PC-3 (cell line): ENCODE measurements around the gene PGA5. TPM values are rescaled to one million over a fixed set of nuclear protein-coding genes. Genes with fewer than 3 reads are reported as not detected.
A peak's percentile ranks its signal among the peaks of the same experiment; 100 is the strongest.
"Not testable (repeated sequence)": the region's sequence is repeated elsewhere in the genome, so short reads cannot be mapped to it uniquely, and the experiment has no call there.

ENCODE experiments used
- ATAC-seq: fragments of 200-7000 bp; cut with Tn5 transposase; 2 replicates; pipeline ENCODE4 v1.9.1; 2020; ENCODE audit warnings: mild to moderate bottlenecking, moderate library complexity
- BruUV-seq: library from RNA; stranded (reverse); fragments of 400-500 nt; replicated peaks from 2 replicates; lab custom pipeline; 2021; lab: Mats Ljungman, UMichigan
- CTCF ChIA-PET: fragments of 300-600 bp; sonication (Branson Sonifier 250); formaldehyde crosslinking; loops from one replicate; lab custom pipeline; 2022; ENCODE audit warnings: antibody characterized with exemption; lab: Charles Lee
- POLR2A ChIA-PET: fragments of 300-600 bp; sonication (Branson Sonifier 250); formaldehyde crosslinking; loops from one replicate; lab custom pipeline; 2022; ENCODE audit warnings: antibody characterized with exemption; ENCODE audit not compliant: unreplicated experiment; lab: Charles Lee
- DNase-seq: peaks from one replicate; pipeline ENCODE4 v3.0.0-alpha.2; 2015
- H2AFZ ChIP-seq: fragments of 300-600 bp; sonication (generic); 2 replicates; pipeline ENCODE4 v1.6.0; 2016; ENCODE audit warnings: antibody characterized with exemption, low read length
- H3F3A ChIP-seq: fragments of 300-600 bp; sonication (generic); one replicate; pipeline ENCODE4 v1.6.0; 2017; ENCODE audit warnings: antibody characterized with exemption, low read length, control low read depth, mild to moderate bottlenecking; ENCODE audit not compliant: unreplicated experiment
- H3K27ac ChIP-seq: fragments of 300-600 bp; sonication (generic); 2 replicates; pipeline ENCODE4 v1.5.1; 2016; ENCODE audit warnings: mild to moderate bottlenecking, low read length
- H3K27me3 ChIP-seq: fragments of 300-600 bp; sonication (generic); 2 replicates; pipeline ENCODE4 v1.6.1; 2016; ENCODE audit warnings: low read length, mixed read lengths
- H3K36me3 ChIP-seq: fragments of 300-600 bp; sonication (generic); 2 replicates; pipeline ENCODE4 v1.6.1; 2016; ENCODE audit warnings: low read depth, mixed run types, low read length, mixed read lengths
- H3K4me1 ChIP-seq: fragments of 300-600 bp; sonication (generic); 2 replicates; pipeline ENCODE4 v1.5.1; 2016; ENCODE audit warnings: low read length; ENCODE audit not compliant: insufficient read depth
- H3K4me2 ChIP-seq: fragments of 300-600 bp; sonication (generic); 2 replicates; pipeline ENCODE4 v1.6.0; 2016; ENCODE audit warnings: low read length
- H3K4me3 ChIP-seq: fragments of 300-600 bp; sonication (generic); 2 replicates; pipeline ENCODE4 v1.5.1; 2016; ENCODE audit warnings: mild to moderate bottlenecking, low read length, mixed read lengths
- H3K79me2 ChIP-seq: fragments of 300-600 bp; sonication (generic); 2 replicates; pipeline ENCODE4 v1.6.1; 2017; ENCODE audit warnings: low read length, mixed read lengths
- H3K9ac ChIP-seq: fragments of 300-600 bp; sonication (generic); 2 replicates; pipeline ENCODE4 v1.6.0; 2016; ENCODE audit warnings: mild to moderate bottlenecking, low read length
- H3K9me2 ChIP-seq: fragments of 300-600 bp; sonication (generic); replicated peaks from 2 replicates; pipeline ENCODE4 v1.6.1; 2016; ENCODE audit warnings: mixed run types, low read length, mixed read lengths
- H3K9me3 ChIP-seq: fragments of 300-600 bp; sonication (generic); 2 replicates; pipeline ENCODE4 v1.6.1; 2016; ENCODE audit warnings: low read length, mixed read lengths
- H4K20me1 ChIP-seq: fragments of 300-600 bp; sonication (generic); 2 replicates; pipeline ENCODE4 v1.6.1; 2016; ENCODE audit warnings: low read length, mixed read lengths
- intact Hi-C: fragments of 100-400 bp; cut with micrococcal nuclease; formaldehyde crosslinking; loops from 2 replicates; pipeline ENCODE4 v1.9.0; 2023
- total RNA-seq: library from RNA; depleted of rRNA; stranded (reverse); fragments of >200 nt; gene quantifications from 2 replicates; pipeline ENCODE4 v1.2.3, GENCODE V29; 2014

Gene PGA5
- total RNA-seq, 1 experiment from 2014 or later = not detected

DNA sequence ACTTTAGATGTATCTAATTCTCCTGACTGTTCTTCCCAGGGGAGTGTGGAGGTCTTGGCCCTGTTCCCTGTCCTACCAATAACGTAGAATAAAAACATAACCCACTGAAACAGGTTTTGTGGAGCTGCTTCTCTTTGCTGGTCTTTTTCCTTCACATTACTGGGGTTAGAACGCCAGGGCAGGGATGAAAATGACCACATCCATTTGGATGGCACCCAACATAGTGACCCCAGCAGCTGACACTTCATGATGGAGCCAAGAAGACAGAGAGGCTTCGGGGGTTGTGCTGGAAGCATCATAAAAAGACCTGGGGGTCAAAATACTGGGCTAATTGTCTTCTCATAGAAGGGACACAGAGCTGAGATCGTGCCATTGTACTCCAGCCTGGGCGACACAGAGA, 9.4 kb upstream of the PGA5 start:
- BruUV-seq, H3K9ac ChIP-seq, intact Hi-C loops: not testable (repeated sequence)

DNA sequence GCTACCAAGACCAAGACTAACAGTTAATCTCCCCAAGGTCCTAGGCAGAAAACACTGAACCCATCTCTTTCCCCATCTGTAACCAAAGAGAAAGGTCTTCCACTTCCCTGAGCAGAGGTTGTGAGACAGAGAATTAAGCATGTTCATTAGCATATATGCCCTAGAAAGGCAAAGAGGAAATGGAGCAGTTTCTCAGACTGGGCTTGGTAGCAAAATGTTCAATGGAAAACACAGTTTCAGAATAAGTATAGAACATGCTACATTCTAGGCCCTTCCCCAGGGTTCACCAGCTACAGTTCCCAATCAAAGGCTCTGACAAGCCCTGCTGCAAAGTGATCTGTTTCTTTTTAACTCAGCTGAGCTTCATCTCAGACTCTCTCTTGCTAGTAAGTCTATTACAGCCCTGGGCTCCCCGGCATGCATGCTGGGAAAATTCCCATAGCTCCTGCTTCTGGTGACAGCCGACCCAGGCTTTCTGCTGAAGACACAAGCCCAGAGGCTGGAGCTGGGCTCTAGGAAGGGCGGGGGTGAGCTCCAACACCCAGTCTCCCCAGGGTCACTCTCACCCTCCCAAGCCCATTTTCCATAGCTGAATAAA, 8.3 kb upstream of the PGA5 start:
- H3K4me1 ChIP-seq, intact Hi-C loops, H3K4me2 ChIP-seq, H3K4me3 ChIP-seq, H3K36me3 ChIP-seq, H2AFZ ChIP-seq, ATAC-seq, H3F3A ChIP-seq, H3K27ac ChIP-seq, BruUV-seq, POLR2A ChIA-PET, H4K20me1 ChIP-seq, H3K79me2 ChIP-seq, DNase-seq, H3K9me2 ChIP-seq, H3K27me3 ChIP-seq, H3K9me3 ChIP-seq, H3K9ac ChIP-seq, CTCF ChIA-PET: not testable (repeated sequence)

More for the DNA sequence above, 9.4 kb upstream of the PGA5 start:
- H3K4me1 ChIP-seq, H4K20me1 ChIP-seq, DNase-seq, H2AFZ ChIP-seq, H3K27ac ChIP-seq, ATAC-seq, H3K36me3 ChIP-seq, H3K4me3 ChIP-seq, H3K79me2 ChIP-seq, H3K4me2 ChIP-seq, POLR2A ChIA-PET, CTCF ChIA-PET, H3K9me3 ChIP-seq, H3K27me3 ChIP-seq, H3F3A ChIP-seq, H3K9me2 ChIP-seq: not testable (repeated sequence)

DNA sequence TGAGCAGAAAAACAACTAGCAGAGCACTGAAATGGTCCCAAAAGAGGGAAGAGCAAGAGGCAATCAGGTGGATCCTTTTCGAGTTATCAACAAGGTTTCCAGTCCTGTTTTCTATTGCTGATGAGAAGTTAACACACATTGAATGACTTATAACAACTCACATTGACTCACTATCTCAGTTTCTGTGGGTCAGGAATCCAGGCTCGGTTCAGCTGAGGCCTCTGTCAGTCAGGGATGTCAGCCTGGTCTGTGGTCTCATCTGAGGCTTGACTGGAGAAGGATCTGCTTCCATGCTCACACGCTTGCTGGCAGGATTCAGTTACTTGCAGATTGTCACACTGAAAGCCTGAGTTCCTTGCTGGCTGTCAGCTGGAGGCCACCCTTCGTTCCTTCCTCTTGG, 3.8 kb upstream of the PGA5 start:
- H3K27me3 ChIP-seq, H3K4me3 ChIP-seq, H3K9me2 ChIP-seq, H3K79me2 ChIP-seq, BruUV-seq, H3K9me3 ChIP-seq, H3K4me2 ChIP-seq, H3K27ac ChIP-seq, POLR2A ChIA-PET, CTCF ChIA-PET, ATAC-seq, H3F3A ChIP-seq, H2AFZ ChIP-seq, H3K36me3 ChIP-seq, DNase-seq, intact Hi-C loops, H4K20me1 ChIP-seq, H3K9ac ChIP-seq, H3K4me1 ChIP-seq: not testable (repeated sequence)

DNA sequence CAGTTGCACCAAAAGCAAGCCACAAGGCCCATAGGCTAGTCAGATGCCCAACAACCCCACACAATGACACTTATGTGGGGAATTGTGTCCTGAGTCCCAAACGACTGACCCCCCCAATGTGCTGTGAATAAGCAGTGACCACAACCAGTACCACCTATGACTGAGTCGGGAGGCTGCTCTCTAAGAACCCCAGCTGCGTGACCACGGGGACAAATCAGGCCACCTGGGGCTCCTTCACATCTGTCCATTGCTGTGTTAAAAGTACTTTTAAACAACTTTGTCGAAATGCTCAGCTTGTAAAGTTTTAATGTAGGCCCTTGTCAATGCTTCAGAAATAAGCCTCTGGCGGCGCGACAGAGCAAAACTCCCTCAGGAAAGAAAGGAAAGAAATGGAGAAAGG, 687 bp upstream of the PGA5 start:
- H3F3A ChIP-seq, intact Hi-C loops, H3K4me3 ChIP-seq, BruUV-seq, H3K36me3 ChIP-seq, H3K79me2 ChIP-seq, H3K9me3 ChIP-seq, H3K9me2 ChIP-seq, H3K4me1 ChIP-seq, H3K9ac ChIP-seq, CTCF ChIA-PET, POLR2A ChIA-PET, H3K27me3 ChIP-seq, H3K4me2 ChIP-seq, H4K20me1 ChIP-seq, DNase-seq, H2AFZ ChIP-seq, ATAC-seq, H3K27ac ChIP-seq: not testable (repeated sequence)

DNA sequence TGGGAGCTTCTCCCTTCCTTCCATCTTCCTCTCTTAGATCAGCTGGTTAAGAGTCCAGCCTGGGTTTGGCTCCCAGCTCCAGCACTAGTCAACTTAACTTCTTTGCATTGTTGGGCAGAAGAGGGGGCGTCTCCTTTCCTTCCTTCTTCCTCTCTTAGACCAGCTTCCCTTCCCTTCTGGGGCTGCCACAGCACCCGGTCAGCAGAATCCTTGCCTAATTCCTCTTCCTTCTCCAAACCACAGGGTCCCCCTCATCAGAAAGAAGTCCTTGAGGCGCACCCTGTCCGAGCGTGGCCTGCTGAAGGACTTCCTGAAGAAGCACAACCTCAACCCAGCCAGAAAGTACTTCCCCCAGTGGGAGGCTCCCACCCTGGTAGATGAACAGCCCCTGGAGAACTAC, 551 bp downstream of the PGA5 start:
- BruUV-seq, H3K4me3 ChIP-seq, H3K4me2 ChIP-seq, ATAC-seq, DNase-seq, H3K27ac ChIP-seq, H4K20me1 ChIP-seq, H3K36me3 ChIP-seq, H3K9ac ChIP-seq, H3K9me2 ChIP-seq, H3K79me2 ChIP-seq, H2AFZ ChIP-seq, H3K9me3 ChIP-seq, CTCF ChIA-PET, H3K27me3 ChIP-seq, H3F3A ChIP-seq, H3K4me1 ChIP-seq, POLR2A ChIA-PET, intact Hi-C loops: not testable (repeated sequence)

DNA sequence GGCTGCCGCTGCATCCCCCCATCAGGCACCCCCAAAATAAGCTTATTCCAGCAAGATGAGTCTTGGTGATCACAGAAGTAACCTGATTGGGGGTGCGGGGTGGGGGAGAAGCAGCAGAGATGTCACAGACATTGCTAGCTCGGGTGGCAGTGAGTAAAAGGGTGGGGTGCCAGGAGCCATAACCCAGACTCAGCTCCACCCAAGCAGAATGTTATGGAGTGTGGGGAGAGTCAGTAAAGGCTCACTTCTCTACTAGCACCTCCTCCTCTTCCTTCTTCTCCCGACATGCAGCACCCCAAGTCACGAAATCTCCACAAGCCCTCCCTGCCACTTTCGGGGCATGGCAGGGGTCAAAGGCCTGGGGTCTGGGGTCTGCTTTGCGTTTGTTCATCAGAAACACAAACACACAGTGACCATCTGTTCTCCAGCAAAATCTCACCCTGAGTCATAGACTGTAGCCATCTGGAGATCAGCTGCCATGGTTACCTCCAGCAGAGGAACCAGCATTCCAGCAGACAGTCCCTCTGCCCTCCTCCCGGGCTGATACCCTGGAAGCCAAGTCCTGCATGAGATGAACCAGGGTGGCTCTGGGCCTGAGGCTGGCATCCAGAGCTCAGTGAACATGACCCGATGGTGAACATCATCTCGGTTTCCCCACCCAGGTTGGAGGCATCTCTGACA, 4.4 kb downstream of the PGA5 start:
- intact Hi-C loops, H3K9me3 ChIP-seq, H2AFZ ChIP-seq, H3K4me2 ChIP-seq, H3K79me2 ChIP-seq, POLR2A ChIA-PET, CTCF ChIA-PET, DNase-seq, H3K27ac ChIP-seq, H3K4me3 ChIP-seq, H3K36me3 ChIP-seq, BruUV-seq, H3K4me1 ChIP-seq, H4K20me1 ChIP-seq, H3K9ac ChIP-seq, H3K9me2 ChIP-seq, H3F3A ChIP-seq: not testable (repeated sequence)
- ATAC-seq = 0 out of 2 replicates have a peak, but pooled peaks have one; percentile 20
- H3K27me3 ChIP-seq = peaks cover 12% of the 10 kb centered on the region
